PC-3 (cell line): ENCODE data around the gene GRSF1.

ENCODE experiments used
- CTCF ChIP-seq: fragments of 300-600 bp; sonication (generic); conservative IDR thresholded peaks from 2 replicates; pipeline ENCODE4 v1.5.1; 2017; ENCODE audit warnings: antibody characterized with exemption, low read depth, mild to moderate bottlenecking, low read length
- EZH2phosphoT487 ChIP-seq: fragments of 300-600 bp; sonication (generic); IDR thresholded peaks from 2 replicates; pipeline ENCODE4 v1.6.1; 2018; ENCODE audit warnings: mild to moderate bottlenecking, antibody characterized with exemption, low read length, borderline replicate concordance

GRCh38 chr4:70818921-70819320, 20.8 kb downstream of the GRSF1 start:
- TF ChIP-seq EZH2phosphoT487 (no peak), CTCF (no peak)
